Transverse colon (tissue), 4 donors: Measurements from ENCODE around the gene EEPD1. TPM values are rescaled to one million over a fixed set of nuclear protein-coding genes. Genes with fewer than 3 reads are reported as not detected.

ENCODE experiments used
- DNase-seq: peaks from one replicate; pipeline ENCODE4 v3.0.0-alpha.2; 2019
- H3K27ac ChIP-seq, 4 donors: fragments of 200-600 bp; sonication (generic); 2 replicates each; pipeline ENCODE4 v1.5.1; 2016 to 2018; ENCODE audit warnings: inconsistent platforms in 4 of 4
- H3K27me3 ChIP-seq: fragments of 200-600 bp; sonication (generic); 2 replicates; pipeline ENCODE4 v1.5.1; 2017; ENCODE audit warnings: inconsistent platforms
- H3K36me3 ChIP-seq, 4 donors: fragments of 200-600 bp; sonication (generic); 2 replicates each; pipeline ENCODE4 v1.5.1; 2017 to 2019; ENCODE audit warnings: inconsistent platforms in 4 of 4
- H3K4me1 ChIP-seq, 4 donors: fragments of 200-600 bp; sonication (generic); 2 replicates each; pipeline ENCODE4 v1.5.1; 2017 to 2020; ENCODE audit warnings: inconsistent platforms in 4 of 4
- H3K4me3 ChIP-seq, 4 donors: fragments of 200-600 bp; sonication (generic); 1 replicate in 1 of 4; 2 replicates in 3 of 4; pipeline versions ENCODE4 v1.5.1 to v1.6.1; 2017 to 2019; ENCODE audit warnings: inconsistent platforms in 4 of 4
- H3K9me3 ChIP-seq, 2 donors: fragments of 200-600 bp; sonication (generic); 2 replicates each; pipeline ENCODE4 v1.5.1; 2017 to 2019; ENCODE audit warnings: inconsistent platforms in 2 of 2
- CTCF ChIP-seq, 5 experiments: fragments of 200-600 bp in 3 of 5; fragments of 450-650 bp in 2 of 5; sonication (generic) in 3 of 5; IDR thresholded peaks; 1 replicate in 2 of 5; 2 replicates in 3 of 5; pipeline ENCODE4 v1.5.1; 2016 to 2017; ENCODE audit warnings: antibody characterized with exemption in 5 of 5, inconsistent platforms in 3 of 5, mild to moderate bottlenecking in 2 of 5, moderate library complexity in 1 of 5
- EP300 ChIP-seq: sonication (generic); formaldehyde crosslinking; IDR thresholded peaks from one replicate; pipeline ENCODE4 v1.6.1; 2017; ENCODE audit warnings: antibody characterized with exemption, low read depth
- POLR2A ChIP-seq: fragments of 450-650 bp; IDR thresholded peaks from one replicate; pipeline ENCODE4 v1.6.1; 2016; ENCODE audit warnings: antibody characterized with exemption, mild to moderate bottlenecking, moderate library complexity
- POLR2AphosphoS5 ChIP-seq, 3 donors: sonication (generic); formaldehyde crosslinking; IDR thresholded peaks; one replicate each; pipeline ENCODE4 v1.6.1; 2016; ENCODE audit warnings: antibody characterized with exemption in 3 of 3
- WGBS, 2 donors: methylation state at CpG; one replicate each; pipeline ENCODE4 v1.1.5; 2018; ENCODE audit warnings: low coverage in 1 of 2; 5-methylcytosine and 5-hydroxymethylcytosine counted together
- in situ Hi-C, 4 donors: fragments of 200-750 bp; cut with MboI; loops; one replicate each; pipeline versions ENCODE4 v1.15.0 to v1.15.1; 2017; ENCODE audit warnings: low sequenced_read_pairs in 3 of 4, low pct_ligation_motif_present in 1 of 4, low pct_unique_long_range_greater_than_20kb in 1 of 4
- intact Hi-C: fragments of 100-400 bp; cut with DNase I; formaldehyde crosslinking; loops from one replicate; pipeline ENCODE4 v1.15.1; 2023; ENCODE audit warnings: low total_unique reads
- total RNA-seq, 4 donors: library from RNA; depleted of rRNA; stranded (reverse); fragments of >200 nt; gene quantifications; one replicate each; pipeline ENCODE4 v1.1.0, GENCODE V29; 2016

Gene EEPD1
- total RNA-seq, 4 donors from 2014 or later = 16.2 to 36.2 (median 25.2) TPM

- Histone ChIP-seq H3K36me3 (no peaks in the 10 kb centered on the region), H3K9me3 (no peaks in the 10 kb centered on the region), H3K4me1 (peaks cover 0 to 17% (median 4%) of the 10 kb centered on the region in 4 donors), H3K27me3 (no peaks in the 10 kb centered on the region), H3K4me3 (no peak overlapping the region), H3K27ac (no peak overlapping the region)
- DNase-seq = no peak
- intact Hi-C loops = no loop called here
- TF ChIP-seq EP300 (no peak), POLR2A (no peak), POLR2AphosphoS5 (IDR thresholded peaks at IDR 0.05) (no peak), CTCF (IDR thresholded peaks at IDR 0.05) (no peak)
- in situ Hi-C loops = no loop called here
- WGBS, 2 donors = 78 to 79% methylated on average over 6 to 15 of the region's 15 CpGs
These were observed 119.7 kb downstream of the EEPD1 start for GRCh38 chr7:36272567-36273269.

- Histone ChIP-seq H3K4me3 (no peak overlapping the region), H3K4me1 (peaks cover 0 to 27% (median 6%) of the 10 kb centered on the region in 4 donors), H3K27me3 (no peaks in the 10 kb centered on the region), H3K9me3 (no peaks in the 10 kb centered on the region), H3K36me3 (no peaks in the 10 kb centered on the region), H3K27ac (no peak overlapping the region)
- DNase-seq = no peak
- TF ChIP-seq CTCF (IDR thresholded peaks at IDR 0.05) (no peak), POLR2AphosphoS5 (IDR thresholded peaks at IDR 0.05) (no peak), EP300 (no peak), POLR2A (no peak)
- WGBS, 2 donors = 47% methylated on average over 4 of the region's 4 CpGs; no CpG with 5 or more reads in 1 of the 2 donors
- intact Hi-C loops = no loop called here
- in situ Hi-C loops = no loop called here
These were observed 120.8 kb downstream of the EEPD1 start for GRCh38 chr7:36273836-36274235.

- no peak for DNase-seq
- 77 to 97% methylated on average over 8 of the region's 8 CpGs for WGBS, 2 donors
These were observed 122.8 kb downstream of the EEPD1 start for GRCh38 chr7:36275735-36276284.

More at GRCh38 chr7:36275735-36276284, 122.8 kb downstream of the EEPD1 start:
- Histone ChIP-seq H3K9me3 (no peaks in the 10 kb centered on the region), H3K4me3 (no peak overlapping the region), H3K27ac (no peak overlapping the region), H3K36me3 (no peaks in the 10 kb centered on the region), H3K4me1 (peaks cover 13 to 47% (median 22%) of the 10 kb centered on the region in 4 donors), H3K27me3 (no peaks in the 10 kb centered on the region)
- in situ Hi-C loops = loop anchor here in 1 of 4 donors (25.0 kb wide), 1 partner anchor 114 kb away; the partner anchor contains the start of gene EEPD1
- no peak for TF ChIP-seq EP300
- no peak for TF ChIP-seq POLR2AphosphoS5 (IDR thresholded peaks at IDR 0.05)
- no peak for TF ChIP-seq POLR2A
- TF ChIP-seq CTCF (IDR thresholded peaks at IDR 0.05) = no peak
- intact Hi-C loops = no loop called here
